MV-4-11 (cell line): ENCODE measurements around the gene NFATC2.
"Not testable (repeated sequence)": the region's sequence is repeated elsewhere in the genome, so short reads cannot be mapped to it uniquely, and the experiment has no call there.

Source experiments
- DNase-seq: peaks from one replicate; lab custom pipeline; 2025; lab: John Stamatoyannopoulos, UW

NFATC2 gene

GRCh38 chr20:51542571-51543421, at the start of gene NFATC2:
TSS of gene NFATC2 (minus strand) at chr20:51542719. CDS start at chr20:51542499, 220 bp downstream.
- DNase-seq: no peak

- no peak for DNase-seq
These were observed 49.4 kb upstream of the NFATC2 start for GRCh38 chr20:51591871-51592270.

- no peak for DNase-seq
These were observed 46.2 kb upstream of the NFATC2 start for GRCh38 chr20:51588762-51589161.

- DNase-seq: no peak
These were observed 44.6 kb upstream of the NFATC2 start for GRCh38 chr20:51587145-51587544.

- peak; percentile 27 for DNase-seq
These were observed 43.5 kb upstream of the NFATC2 start for GRCh38 chr20:51586005-51586440.

- no peak for DNase-seq
These were observed 42.6 kb upstream of the NFATC2 start for GRCh38 chr20:51585148-51585547.

GRCh38 chr20:51584737-51585136, 42.2 kb upstream of the NFATC2 start:
- DNase-seq: no peak

- no peak for DNase-seq
These were observed 41.6 kb upstream of the NFATC2 start for GRCh38 chr20:51584116-51584515.

DNA sequence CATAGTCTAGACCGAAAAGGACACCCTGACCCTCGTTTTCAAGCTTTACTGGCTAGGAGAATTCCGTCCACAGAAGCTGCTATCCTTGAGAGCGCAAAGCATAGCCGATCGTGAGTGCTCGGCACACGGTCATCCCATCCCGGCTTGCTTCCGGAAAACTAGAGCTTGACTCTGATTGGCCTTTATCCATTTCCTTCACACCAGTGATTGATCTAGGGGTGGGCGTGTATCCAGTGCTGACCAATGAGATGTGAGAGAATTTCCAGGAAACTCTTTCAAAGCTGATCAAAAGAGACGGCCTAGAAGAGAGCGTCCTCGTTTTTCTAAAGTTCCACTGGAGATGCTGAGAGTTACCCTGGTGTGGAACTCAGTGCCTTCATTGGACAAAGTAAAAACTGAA, 41.0 kb upstream of the NFATC2 start:
- DNase-seq: no peak

DNA sequence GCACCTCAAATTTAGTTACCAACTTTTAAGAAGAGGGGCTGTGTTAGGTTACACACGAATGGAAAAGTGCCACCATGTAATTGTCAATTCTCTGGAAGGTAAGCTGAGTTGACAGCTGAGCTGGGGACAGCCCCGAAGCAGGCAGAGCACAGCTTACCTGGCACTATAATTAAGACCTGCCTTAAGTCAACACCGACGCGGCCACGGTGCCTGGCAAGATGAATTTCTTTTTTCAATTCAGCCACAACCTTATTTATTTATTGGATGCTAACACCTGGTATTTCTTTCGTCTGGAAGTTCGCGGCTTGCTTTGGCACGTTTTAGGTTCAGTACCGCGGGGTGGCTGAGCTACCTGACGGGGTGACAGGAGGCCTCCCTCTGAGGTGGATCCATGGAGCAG, 40.6 kb upstream of the NFATC2 start:
- DNase-seq: no peak

- DNase-seq: no peak
These were observed 39.1 kb upstream of the NFATC2 start for GRCh38 chr20:51581571-51581970.

- no peak for DNase-seq
These were observed 36.6 kb upstream of the NFATC2 start for GRCh38 chr20:51579137-51579536.

- no peak for DNase-seq
These were observed 35.6 kb upstream of the NFATC2 start for GRCh38 chr20:51578145-51578459.

DNA sequence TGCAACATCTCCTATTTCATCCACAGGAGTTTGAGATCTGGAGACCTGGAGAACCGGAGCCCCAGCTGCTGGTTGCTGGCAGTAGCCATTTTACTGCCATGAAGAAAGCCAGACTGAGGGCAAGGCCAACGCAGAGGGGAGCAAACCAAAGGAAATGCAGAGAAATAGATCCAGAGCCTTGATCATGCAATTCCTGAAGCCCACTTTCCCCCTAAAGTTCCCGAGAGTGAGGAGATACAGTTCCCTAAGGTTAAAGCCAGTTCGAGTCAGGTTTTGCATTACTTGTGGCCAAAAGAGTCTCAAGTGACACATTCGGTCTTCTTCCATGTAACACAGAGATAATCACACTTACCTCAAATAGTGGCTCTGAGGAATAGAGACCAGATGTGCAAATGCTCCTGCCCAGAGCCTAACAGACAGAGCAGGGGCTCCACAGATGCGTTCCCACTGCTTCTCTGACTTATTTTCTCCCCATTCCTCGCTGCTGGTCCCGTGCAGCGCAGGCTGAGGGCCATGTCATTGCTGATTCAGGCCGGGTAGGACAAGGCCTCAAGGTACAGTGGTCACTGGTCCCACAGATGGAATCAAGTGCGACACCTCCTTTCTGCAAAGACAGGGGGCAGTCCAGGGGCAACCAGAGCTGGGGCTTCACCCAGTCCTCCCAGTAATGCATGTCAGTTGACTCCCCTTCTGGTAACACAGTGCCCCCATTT, 35.1 kb upstream of the NFATC2 start:
- no peak for DNase-seq

DNA sequence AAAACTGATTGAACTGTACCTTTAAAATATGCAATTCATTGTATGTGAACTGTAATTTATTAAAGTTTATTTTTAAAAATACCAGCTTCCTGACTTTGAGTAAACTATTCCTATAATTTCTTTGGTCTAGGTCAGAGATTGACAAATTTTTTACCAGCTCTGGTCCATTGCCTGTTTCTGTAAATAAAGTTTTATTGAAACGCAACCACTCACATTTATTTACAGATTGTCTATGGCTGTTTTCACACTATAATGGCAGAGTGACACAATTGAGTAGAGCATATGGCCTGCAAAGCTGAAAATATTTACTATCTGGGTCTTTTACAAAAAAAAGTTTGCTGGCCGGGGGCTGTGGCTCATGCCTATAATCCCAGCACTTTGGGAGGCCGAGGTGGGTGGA, 33.0 kb upstream of the NFATC2 start:
- DNase-seq: no peak

- DNase-seq: no peak
These were observed 31.9 kb upstream of the NFATC2 start for GRCh38 chr20:51574248-51575033.

DNA sequence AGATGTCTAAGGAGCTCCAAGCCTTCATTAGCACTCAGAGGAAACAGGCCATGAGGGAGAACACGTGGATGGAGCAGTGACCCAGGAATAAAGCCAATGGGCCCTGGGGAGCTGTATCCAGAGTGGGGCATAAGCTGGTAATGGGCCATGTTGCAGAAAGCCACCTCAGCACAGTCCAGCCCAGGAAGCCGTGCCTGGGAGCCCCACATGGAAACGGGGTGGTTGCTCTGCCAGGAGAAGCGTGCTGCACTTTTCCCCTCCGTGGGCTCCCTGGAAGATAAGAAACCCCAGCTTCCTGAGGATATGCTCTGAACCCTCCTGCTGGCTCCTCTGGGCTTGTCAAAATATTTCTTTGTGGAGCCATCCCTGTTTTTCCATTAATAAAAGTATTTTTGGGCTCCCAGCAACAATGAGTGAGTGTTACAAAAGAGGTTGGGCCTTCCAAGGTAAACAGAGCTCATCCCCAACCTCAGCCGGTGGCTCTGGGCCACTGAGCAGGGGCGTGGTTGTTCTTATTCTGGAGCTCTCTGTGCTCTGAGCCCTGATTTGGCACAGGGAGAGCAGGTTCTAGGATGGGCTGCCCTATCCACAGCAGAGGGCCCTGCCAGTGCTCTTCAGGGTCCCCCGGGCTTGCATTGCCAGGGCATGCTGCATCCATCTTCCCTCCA, 31.2 kb upstream of the NFATC2 start:
- DNase-seq: no peak

DNA sequence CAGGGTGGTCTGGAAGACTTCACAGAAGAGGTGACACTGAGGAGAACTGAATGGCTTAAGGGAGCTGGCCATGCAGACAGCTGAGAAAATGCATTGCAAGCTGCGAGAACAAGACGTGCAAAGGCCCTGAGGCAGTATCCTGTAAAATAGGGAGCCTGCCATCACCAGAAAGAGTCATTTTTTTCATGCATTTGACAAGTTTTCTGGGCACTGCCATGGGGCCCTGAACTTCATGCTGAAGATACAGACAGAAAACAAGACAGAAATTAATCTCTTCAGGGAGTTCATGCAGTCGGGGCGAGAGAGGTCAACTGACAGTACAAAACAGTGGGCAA, 28.9 kb upstream of the NFATC2 start:
- DNase-seq: no peak

DNA sequence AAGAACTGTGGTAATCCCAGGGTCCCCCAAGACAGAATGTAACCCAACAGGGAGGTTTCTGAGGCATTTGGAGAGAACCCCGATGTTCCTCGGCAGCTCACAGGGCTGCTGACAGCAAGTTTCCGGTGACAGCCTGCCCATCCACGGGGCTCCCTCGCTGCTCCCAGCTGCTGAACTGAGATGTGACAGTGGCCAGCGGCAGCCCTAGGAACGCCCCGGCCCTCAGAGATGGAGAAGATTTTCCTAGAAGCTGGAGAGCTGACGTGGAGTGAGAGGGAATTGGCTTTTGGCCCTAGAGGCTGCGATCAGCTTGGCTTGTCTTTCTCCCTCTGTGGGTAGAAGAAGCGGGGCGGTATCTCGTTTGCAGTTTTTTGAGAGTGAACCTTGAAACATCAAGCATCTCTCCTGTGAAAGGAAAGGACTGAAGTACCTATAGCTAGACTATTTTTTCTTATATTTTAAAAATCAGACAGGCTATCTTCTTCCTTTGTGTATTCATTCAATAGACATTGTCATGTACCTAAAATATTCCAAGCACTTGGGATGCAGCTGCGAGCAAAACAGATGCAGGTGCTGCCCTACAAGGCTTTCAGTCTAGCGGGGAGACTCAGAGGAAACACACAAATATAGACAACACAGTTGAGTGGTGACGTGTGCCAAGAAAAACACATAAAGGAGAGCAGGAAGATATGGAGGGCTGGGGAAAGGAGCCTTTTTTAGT, 28.4 kb upstream of the NFATC2 start:
- no peak for DNase-seq

DNA sequence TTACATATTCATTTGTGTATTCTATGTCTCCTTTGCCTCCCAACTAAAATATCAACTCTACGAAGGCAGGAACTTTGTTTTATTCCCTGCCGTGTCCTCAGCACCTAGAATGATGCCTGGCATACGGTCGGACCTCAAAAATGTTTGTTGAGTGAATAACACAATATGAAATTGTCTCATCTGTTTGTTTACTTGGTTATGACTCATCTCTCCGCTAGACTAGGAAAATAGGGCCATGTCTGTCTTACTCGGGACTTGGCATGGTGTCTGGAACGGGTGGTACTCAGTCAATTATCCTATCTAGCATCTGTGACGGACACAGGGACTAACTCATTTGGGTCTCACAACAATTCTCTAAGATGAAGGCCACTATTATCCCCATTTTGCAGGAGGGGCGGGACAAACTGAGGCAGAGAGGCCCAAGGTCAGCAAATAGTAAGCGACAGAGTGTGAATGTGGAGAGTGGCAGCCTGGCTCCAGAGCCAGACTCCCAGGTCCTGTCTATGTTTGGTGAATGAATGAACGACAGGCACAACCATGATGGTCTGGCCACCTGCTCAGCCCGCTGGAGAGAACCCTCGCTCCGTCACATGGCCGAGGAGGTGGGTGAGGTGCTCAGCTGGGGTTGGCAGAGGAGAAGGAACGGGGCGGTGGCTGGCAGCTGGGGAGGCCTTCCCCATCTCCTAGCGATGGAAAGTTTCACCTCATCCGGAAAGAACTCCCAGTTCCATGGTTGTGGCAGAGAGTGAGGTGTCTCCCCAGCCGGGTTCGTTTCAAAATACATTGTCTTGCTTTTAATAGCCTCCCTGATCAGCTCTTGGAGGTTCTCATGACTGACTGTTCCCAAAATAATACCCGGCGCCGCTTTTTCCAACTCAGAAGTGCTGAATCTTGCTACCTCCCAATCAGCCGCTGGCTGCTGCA, 27.6 kb upstream of the NFATC2 start:
- no peak for DNase-seq

- not testable (repeated sequence) for DNase-seq
These were observed 26.0 kb upstream of the NFATC2 start for GRCh38 chr20:51568533-51568932.
